ENCODE results near the gene STK32B. TPM values are rescaled to one million over a fixed set of nuclear protein-coding genes. Genes with fewer than 3 reads are reported as not detected.

STK32B gene
- total RNA-seq, 4 donors from 2014 or later = 3.0 to 33.8 (median 4.3) TPM

DNA sequence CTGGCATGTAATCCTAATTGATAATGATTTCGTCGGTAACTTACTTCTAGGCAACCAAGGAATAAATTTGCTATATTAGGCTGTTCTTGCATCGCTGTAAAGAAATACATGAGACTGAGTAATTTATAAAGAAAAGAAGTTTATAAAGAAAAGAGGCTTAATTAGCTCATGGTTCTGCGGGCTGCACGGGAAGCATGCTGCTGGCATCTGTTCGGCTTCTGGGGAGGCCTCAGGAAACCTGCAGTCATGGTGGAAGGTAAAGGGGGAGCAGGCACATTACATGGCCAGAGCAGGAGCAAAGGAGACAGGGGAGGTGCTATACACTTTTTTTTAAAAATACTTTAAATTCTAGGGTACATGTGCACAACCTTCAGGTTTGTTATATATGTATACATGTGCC is 290.2 kb downstream of the STK32B start:
- H3K27ac ChIP-seq = no peak overlapping the region
- DNase-seq = no peak
- no peaks in the 10 kb centered on the region for H3K4me1 ChIP-seq
- H3K36me3 ChIP-seq = no peaks in the 10 kb centered on the region
- H3K4me3 ChIP-seq = no peak overlapping the region
- no peak for TF ChIP-seq POLR2A (IDR thresholded peaks at IDR 0.05)
- TF ChIP-seq, protein P1, sequence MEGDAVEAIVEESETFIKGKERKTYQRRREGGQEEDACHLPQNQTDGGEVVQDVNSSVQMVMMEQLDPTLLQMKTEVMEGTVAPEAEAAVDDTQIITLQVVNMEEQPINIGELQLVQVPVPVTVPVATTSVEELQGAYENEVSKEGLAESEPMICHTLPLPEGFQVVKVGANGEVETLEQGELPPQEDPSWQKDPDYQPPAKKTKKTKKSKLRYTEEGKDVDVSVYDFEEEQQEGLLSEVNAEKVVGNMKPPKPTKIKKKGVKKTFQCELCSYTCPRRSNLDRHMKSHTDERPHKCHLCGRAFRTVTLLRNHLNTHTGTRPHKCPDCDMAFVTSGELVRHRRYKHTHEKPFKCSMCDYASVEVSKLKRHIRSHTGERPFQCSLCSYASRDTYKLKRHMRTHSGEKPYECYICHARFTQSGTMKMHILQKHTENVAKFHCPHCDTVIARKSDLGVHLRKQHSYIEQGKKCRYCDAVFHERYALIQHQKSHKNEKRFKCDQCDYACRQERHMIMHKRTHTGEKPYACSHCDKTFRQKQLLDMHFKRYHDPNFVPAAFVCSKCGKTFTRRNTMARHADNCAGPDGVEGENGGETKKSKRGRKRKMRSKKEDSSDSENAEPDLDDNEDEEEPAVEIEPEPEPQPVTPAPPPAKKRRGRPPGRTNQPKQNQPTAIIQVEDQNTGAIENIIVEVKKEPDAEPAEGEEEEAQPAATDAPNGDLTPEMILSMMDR (IDR thresholded peaks at IDR 0.05) = no peak
- intact Hi-C loops (cut with DNase I; ENCODE audit: low total_unique reads) = no loop called here
- H3K9me3 ChIP-seq = no peaks in the 10 kb centered on the region
- H3K27me3 ChIP-seq = no peaks in the 10 kb centered on the region

DNA sequence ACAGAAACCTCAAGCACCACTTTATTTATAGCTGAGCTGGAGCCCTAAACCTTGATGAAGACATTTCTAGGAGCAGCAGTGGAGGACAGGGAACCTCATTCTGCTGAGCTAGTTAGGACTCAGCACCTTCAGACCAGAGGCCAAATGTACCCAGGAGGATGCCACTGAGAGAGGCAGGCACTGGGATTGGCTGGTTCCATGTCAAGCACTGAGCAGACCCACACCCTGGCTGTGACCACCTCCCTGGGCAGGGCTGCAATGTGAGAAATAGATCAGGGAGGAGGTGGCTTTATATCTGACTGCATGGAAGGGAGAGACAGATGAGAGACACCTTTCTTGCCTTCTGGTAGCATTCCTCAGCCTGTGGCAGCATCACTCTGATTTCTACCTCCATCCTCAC is 304.6 kb downstream of the STK32B start:
- Histone ChIP-seq H3K4me3 (no peak overlapping the region), H3K27me3 (no peaks in the 10 kb centered on the region), H3K36me3 (no peaks in the 10 kb centered on the region), H3K4me1 (no peaks in the 10 kb centered on the region), H3K9me3 (no peaks in the 10 kb centered on the region), H3K27ac (no peak overlapping the region)
- DNase-seq = no peak
- intact Hi-C loops (cut with DNase I; ENCODE audit: low total_unique reads) = no loop called here
- TF ChIP-seq POLR2A (IDR thresholded peaks at IDR 0.05) = no peak
- TF ChIP-seq, protein P1 (IDR thresholded peaks at IDR 0.05) = no peak

DNA sequence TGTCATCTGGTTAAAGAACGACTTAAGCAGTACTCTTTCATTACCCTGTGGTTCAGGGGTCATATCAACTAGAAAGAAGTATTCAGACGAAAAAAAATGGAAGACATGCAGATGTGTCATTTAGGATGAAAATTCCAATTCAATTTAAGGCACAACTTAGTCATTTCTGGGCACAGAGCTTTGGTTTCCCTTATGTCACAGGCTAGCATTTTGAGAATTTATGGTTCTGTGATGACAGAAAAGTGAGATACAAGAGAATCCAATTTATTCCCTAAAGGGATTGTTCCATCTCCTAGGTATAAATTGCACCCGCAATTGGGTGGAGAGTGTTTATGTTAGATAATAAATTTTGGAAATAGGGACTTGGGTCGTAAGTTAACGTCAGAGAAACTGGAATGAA is 306.6 kb downstream of the STK32B start:
- no peak for TF ChIP-seq POLR2A (IDR thresholded peaks at IDR 0.05)
- TF ChIP-seq, protein P1 (IDR thresholded peaks at IDR 0.05) = no peak
- no peak overlapping the region for H3K27ac ChIP-seq
- H3K4me1 ChIP-seq = no peaks in the 10 kb centered on the region

DNA sequence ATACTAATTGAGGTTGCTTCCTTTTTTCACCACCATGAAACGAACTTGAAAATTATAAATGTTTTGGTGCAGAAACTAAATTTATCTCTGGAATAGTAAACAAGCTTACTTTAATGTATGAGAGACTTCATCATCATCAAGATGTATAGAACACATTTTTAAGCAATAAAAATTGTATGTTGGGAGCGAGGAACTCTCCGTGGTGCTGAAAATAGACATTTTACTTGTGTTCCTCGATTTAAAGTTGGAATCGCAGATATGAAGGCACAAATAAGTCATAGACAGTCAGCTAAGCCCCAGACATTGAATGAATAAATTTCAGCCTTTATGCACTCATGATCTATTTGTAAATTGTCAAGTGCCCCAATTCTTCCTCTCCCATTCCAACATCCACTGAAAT is 310.7 kb downstream of the STK32B start:
- no peak for DNase-seq
- intact Hi-C loops (cut with DNase I; ENCODE audit: low total_unique reads) = no loop called here
- no peaks in the 10 kb centered on the region for H3K4me1 ChIP-seq

More for the DNA sequence above, 306.6 kb downstream of the STK32B start:
- Histone ChIP-seq H3K27me3 (no peaks in the 10 kb centered on the region), H3K9me3 (no peaks in the 10 kb centered on the region), H3K36me3 (no peaks in the 10 kb centered on the region), H3K4me3 (no peak overlapping the region)
- DNase-seq = no peak
- intact Hi-C loops (cut with DNase I; ENCODE audit: low total_unique reads) = no loop called here

DNA sequence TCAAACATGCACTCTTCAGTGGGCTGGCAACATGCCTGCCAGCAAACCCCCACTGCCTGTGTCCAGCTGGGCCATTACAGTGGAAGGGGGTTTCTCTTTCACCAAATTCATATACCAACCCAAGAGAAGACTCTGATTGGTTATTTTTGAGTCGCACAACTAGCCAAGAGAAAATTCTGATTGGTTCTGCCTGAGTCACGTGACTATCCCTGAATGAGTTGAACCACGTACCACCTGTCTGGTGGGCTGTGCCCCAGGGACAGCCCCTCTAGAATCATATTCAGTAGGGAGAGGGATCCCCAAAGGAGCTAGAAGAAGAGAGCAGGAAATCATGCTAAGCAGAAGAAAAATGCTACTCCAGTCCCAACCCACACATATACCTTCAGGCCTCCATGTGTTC is 313.1 kb downstream of the STK32B start:
- TF ChIP-seq, protein P1 (IDR thresholded peaks at IDR 0.05) = no peak
- no peak for TF ChIP-seq POLR2A (IDR thresholded peaks at IDR 0.05)
- no peak overlapping the region for H3K27ac ChIP-seq
- intact Hi-C loops (cut with DNase I; ENCODE audit: low total_unique reads) = no loop called here

More for the DNA sequence above, 310.7 kb downstream of the STK32B start:
- Histone ChIP-seq H3K27me3 (no peaks in the 10 kb centered on the region), H3K9me3 (no peaks in the 10 kb centered on the region), H3K27ac (no peak overlapping the region), H3K36me3 (no peaks in the 10 kb centered on the region), H3K4me3 (no peak overlapping the region)
- no peak for TF ChIP-seq POLR2A (IDR thresholded peaks at IDR 0.05)
- TF ChIP-seq, protein P1 (IDR thresholded peaks at IDR 0.05) = no peak

More for the DNA sequence above, 313.1 kb downstream of the STK32B start:
- Histone ChIP-seq H3K27me3 (no peaks in the 10 kb centered on the region), H3K36me3 (no peaks in the 10 kb centered on the region), H3K4me3 (no peak overlapping the region), H3K4me1 (no peaks in the 10 kb centered on the region), H3K9me3 (no peaks in the 10 kb centered on the region)
- no peak for DNase-seq
